Measurements from ENCODE around the gene LINC01488.

Gene LINC01488

GRCh38 chr11:69442012-69442806, 39.3 kb upstream of the LINC01488 start:
- Histone ChIP-seq H3K9me3 (ENCODE audit: control insufficient read depth, insufficient read depth, low read depth, low read length) (no peaks in the 10 kb centered on the region), H3K4me1 (ENCODE audit: control insufficient read depth, insufficient read depth, low read length) (no peaks in the 10 kb centered on the region), H3K27ac (ENCODE audit: extremely low read depth, low read depth, low read length) (no peak overlapping the region), H3K36me3 (ENCODE audit: control insufficient read depth in 2 of 2, insufficient read depth in 1 of 2, low read length in 2 of 2) (no peaks in the 10 kb centered on the region), H3K4me3 (ENCODE audit: low read depth, low read length) (no peak overlapping the region)
- ChIA-PET CTCF (interaction anchor here (0.5 to 1.3 kb wide), 3 partner anchors 201 to 228 kb away, joined by 3 to 4 read pairs (median 3); no protein-coding TSS in a partner anchor), POLR2A (interaction anchor here (0.5 kb wide), 1 partner anchor 139 kb away, joined by 3 read pairs; no protein-coding TSS in a partner anchor)
- TF ChIP-seq EGR2 (tag by site-specific recombination; IDR thresholded peaks at IDR 0.05; ENCODE audit: low read depth), result no peak
- TF ChIP-seq ZSCAN30 (tag by site-specific recombination; IDR thresholded peaks at IDR 0.05), result no peak
- no peak for TF ChIP-seq ZNF248 (tag by site-specific recombination; IDR thresholded peaks at IDR 0.05)
- TF ChIP-seq ZNF558 (tag by site-specific recombination; IDR thresholded peaks at IDR 0.05), result no peak
- no peak for TF ChIP-seq MZF1 (tag by site-specific recombination; IDR thresholded peaks at IDR 0.05; ENCODE audit: borderline replicate concordance)
- TF ChIP-seq ZNF510 (tag by site-specific recombination; IDR thresholded peaks at IDR 0.05; ENCODE audit: insufficient replicate concordance), result no peak
- no peak for TF ChIP-seq OSR2 (tag by site-specific recombination; IDR thresholded peaks at IDR 0.05)
- TF ChIP-seq ZNF654 (tag by site-specific recombination; IDR thresholded peaks at IDR 0.05; ENCODE audit: low read depth), result no peak
- no peak for TF ChIP-seq ZBTB20 (tag by site-specific recombination; IDR thresholded peaks at IDR 0.05)
- TF ChIP-seq ZNF324 (tag by site-specific recombination; IDR thresholded peaks at IDR 0.05), result no peak
- no peak for TF ChIP-seq KLF10 (tag by site-specific recombination; IDR thresholded peaks at IDR 0.05)
- TF ChIP-seq ZNF776 (tag by site-specific recombination; IDR thresholded peaks at IDR 0.05; ENCODE audit: borderline replicate concordance), result no peak
- no peak for TF ChIP-seq ZNF555 (tag by site-specific recombination; conservative IDR thresholded peaks at IDR 0.05)
- no peak for TF ChIP-seq PRDM2 (tag by site-specific recombination; IDR thresholded peaks at IDR 0.05; ENCODE audit: borderline replicate concordance)
- no peak for TF ChIP-seq ZNF549 (tag by site-specific recombination; IDR thresholded peaks at IDR 0.05)
- no peak for TF ChIP-seq ZNF202 (tag by site-specific recombination; IDR thresholded peaks at IDR 0.05; ENCODE audit: borderline replicate concordance)

GRCh38 chr11:69442807-69443137, 38.7 kb upstream of the LINC01488 start:
- POLR2A ChIA-PET, result no interaction called here
- Histone ChIP-seq H3K27ac (ENCODE audit: extremely low read depth, low read depth, low read length) (no peak overlapping the region), H3K36me3 (ENCODE audit: control insufficient read depth in 2 of 2, insufficient read depth in 1 of 2, low read length in 2 of 2) (no peaks in the 10 kb centered on the region), H3K4me3 (ENCODE audit: low read depth, low read length) (no peak overlapping the region), H3K9me3 (ENCODE audit: control insufficient read depth, insufficient read depth, low read depth, low read length) (no peaks in the 10 kb centered on the region), H3K4me1 (ENCODE audit: control insufficient read depth, insufficient read depth, low read length) (no peaks in the 10 kb centered on the region)
- TF ChIP-seq ZNF354C (tag by site-specific recombination; IDR thresholded peaks at IDR 0.05; ENCODE audit: borderline replicate concordance, low read depth), result no peak
- TF ChIP-seq ZBTB48 (tag by site-specific recombination; IDR thresholded peaks at IDR 0.05), result no peak
- no peak for TF ChIP-seq ZNF521 (tag by site-specific recombination; IDR thresholded peaks at IDR 0.05)
- TF ChIP-seq ZNF621 (tag by site-specific recombination; IDR thresholded peaks at IDR 0.05), result no peak
- TF ChIP-seq ZBTB6 (tag by site-specific recombination; IDR thresholded peaks at IDR 0.05), result no peak
- no peak for TF ChIP-seq ZNF26 (tag by site-specific recombination; IDR thresholded peaks at IDR 0.05)
- no peak for TF ChIP-seq SP7 (tag by site-specific recombination; IDR thresholded peaks at IDR 0.05)
- no peak for TF ChIP-seq ZNF292 (tag by site-specific recombination; IDR thresholded peaks at IDR 0.05; ENCODE audit: borderline replicate concordance, low read depth)
- CTCF ChIA-PET, result interaction anchor here (0.5 to 1.3 kb wide), 3 partner anchors 200 to 227 kb away, joined by 3 to 4 read pairs (median 3); no protein-coding TSS in a partner anchor
